Heart left ventricle (tissue), 13 donors: ENCODE measurements around the gene C9orf43.

Experiments
- CTCF ChIP-seq, 12 donors: fragments of 200-600 bp; sonication (generic) in 4 of 12; IDR thresholded peaks; one replicate each; pipeline versions ENCODE4 v1.5.0 to v1.8.0; 2018 to 2022; ENCODE audit warnings: antibody characterized with exemption in 12 of 12, mild to moderate bottlenecking in 5 of 12
- POLR2A ChIP-seq, 2 donors: fragments of 450-650 bp; IDR thresholded peaks; one replicate each; pipeline ENCODE4 v1.6.1; 2017; ENCODE audit warnings: antibody characterized with exemption in 2 of 2, mild to moderate bottlenecking in 2 of 2, moderate library complexity in 2 of 2
- donor health status: ischemic (EF 13 %, LVEDD 7.1; RV severe dilation, severe dysfunction).
- donor health status: DM: no; HTN: yes; CAD: no.
- donor health status: DM: no; HTN: no; CAD: no.
- donor health status: ischemic (EF 25% LVEDD 6.9; RV normal size, moderate dysfunction).
- donor health status: ischemic (EF 25% LVEDD 5.7; RV mildly dilated, moderate dysfunction).
- donor health status: ischemic (EF 35%, LVEDD 5.7; RV mildly dilated, moderate dysfunction).
- donor health status: nonischemic (EF 11% LVEDD 7.7; RV severe dilation, severe dysfunction).
- donor health status: DM: yes; HTN: yes; CAD: no.
- donor health status: PGD.
- donor health status: ischemic (EF 29% LVEDD 5.4; RV normal size, mild dysfunction).
- donor health status: nonischemic (EF 23%, LVEDD 6.1; RV moderate dilation, normal function).

GRCh38 chr9:113417370-113417769 is 6.8 kb downstream of the C9orf43 start:
- TF ChIP-seq CTCF (IDR thresholded peaks at IDR 0.05) (no peak), POLR2A (IDR thresholded peaks at IDR 0.05) (no peak)
